K562 (cell line): ENCODE measurements around the gene MYH6. TPM values are rescaled to one million over a fixed set of nuclear protein-coding genes. Genes with fewer than 3 reads are reported as not detected.

Experiments used
- ATAC-seq: fragments of 200-7000 bp; cut with Tn5 transposase; 3 replicates; pipeline ENCODE4 v1.9.1; 2020; ENCODE audit warnings: moderate library complexity
- BruUV-seq: library from RNA; stranded (reverse); fragments of 400-500 nt; replicated peaks from 2 replicates; lab custom pipeline; 2021; lab: Mats Ljungman, UMichigan
- CTCF ChIA-PET: fragments of 300-600 bp; formaldehyde crosslinking; extraction: SDS; loops from one replicate; lab custom pipeline; 2021; ENCODE audit warnings: low intra/inter-chr PET ratio; lab: Yijun Ruan, JAX
- POLR2A ChIA-PET: fragments of 300-600, 350-650 bp; sonication (Branson Sonifier 250); formaldehyde crosslinking; extraction: SDS; loops from one replicate; lab custom pipeline; 2021; ENCODE audit warnings: antibody characterized with exemption, inconsistent platforms; lab: Yijun Ruan, JAX
- DNase-seq, 4 experiments: peaks; one replicate each; pipeline versions ENCODE4 v3.0.0 to v3.0.0-alpha.2; 2011 to 2018; ENCODE audit warnings: low spot score in 3 of 4, mixed read lengths in 3 of 4; ENCODE audit errors: extremely low read depth in 1 of 4
- FAIRE-seq: peaks from 2 replicates; lab custom pipeline; 2011; peaks lifted over from hg19 to GRCh38; lab: Jason Lieb, UNC
- H2AFZ ChIP-seq: 2 replicates; pipeline ENCODE4 v1.6.0; 2011; ENCODE audit warnings: low read depth, low read length, control low read depth, inconsistent platforms
- H3K27ac ChIP-seq: fragments of 200-600 bp; 3 replicates; pipeline ENCODE4 v1.8.0; 2011; ENCODE audit warnings: low read depth, mild to moderate bottlenecking, control low read depth, inconsistent platforms, low read length, moderate library complexity, mixed read lengths; ENCODE audit errors: extremely low read depth
- H3K27me3 ChIP-seq, 2 experiments: fragments of 300-600 bp in 1 of 2; 2 replicates in 1 of 2; 3 replicates in 1 of 2; pipeline versions ENCODE4 v1.6.0 to v1.8.0; 2011; ENCODE audit warnings: inconsistent platforms in 2 of 2, low read length in 2 of 2, mild to moderate bottlenecking in 1 of 2, mixed read lengths in 1 of 2, moderate library complexity in 1 of 2; ENCODE audit not compliant: control insufficient read depth in 2 of 2, insufficient read depth in 2 of 2
- H3K36me3 ChIP-seq: fragments of 300-600 bp; 3 replicates; pipeline ENCODE4 v1.8.0; 2011; ENCODE audit warnings: mild to moderate bottlenecking, low read length, inconsistent platforms; ENCODE audit not compliant: control insufficient read depth, insufficient read depth
- H3K4me1 ChIP-seq, 2 experiments: fragments of 200-600 bp in 1 of 2; replicated peaks in 1 of 2; 2 replicates in 1 of 2; 3 replicates in 1 of 2; pipeline versions ENCODE4 v1.5.1 to v1.8.0; 2011; ENCODE audit warnings: inconsistent platforms in 2 of 2, low read length in 2 of 2, mild to moderate bottlenecking in 1 of 2, mixed read lengths in 1 of 2, moderate library complexity in 1 of 2; ENCODE audit not compliant: control insufficient read depth in 2 of 2, insufficient read depth in 2 of 2
- H3K4me2 ChIP-seq: 2 replicates; pipeline ENCODE4 v1.6.1; 2011; ENCODE audit warnings: low read length, control low read depth, inconsistent platforms, mixed read lengths; ENCODE audit not compliant: insufficient read depth
- H3K4me3 ChIP-seq: fragments of 200-600 bp; sonication (generic), shearing (Covaris generic); 2 replicates; pipeline ENCODE4 v1.5.1; 2016; ENCODE audit warnings: control low read depth, inconsistent platforms
- H3K79me2 ChIP-seq: fragments of 200-600 bp; 3 replicates; pipeline ENCODE4 v1.8.0; 2011; ENCODE audit warnings: low read length, inconsistent platforms; ENCODE audit not compliant: control insufficient read depth, insufficient read depth
- H3K9ac ChIP-seq, 2 experiments: 2 replicates each; pipeline versions ENCODE4 v1.6.0 to v1.6.1; 2011; ENCODE audit warnings: low read depth in 2 of 2, low read length in 2 of 2, control low read depth in 1 of 2, inconsistent platforms in 1 of 2, mild to moderate bottlenecking in 1 of 2, mixed read lengths in 1 of 2; ENCODE audit not compliant: insufficient read depth in 1 of 2
- H3K9me1 ChIP-seq: one replicate; pipeline ENCODE4 v1.6.0; 2011; ENCODE audit warnings: inconsistent platforms, mild to moderate bottlenecking, low read length, moderate library complexity; ENCODE audit not compliant: control insufficient read depth, insufficient read depth
- H3K9me3 ChIP-seq: replicated peaks from 2 replicates; pipeline ENCODE4 v1.5.1; 2011; ENCODE audit warnings: low read depth, low read length, inconsistent platforms; ENCODE audit not compliant: control insufficient read depth, insufficient read depth
- H4K20me1 ChIP-seq: replicated peaks from 2 replicates; pipeline ENCODE4 v1.6.1; 2011; ENCODE audit warnings: low read length, inconsistent platforms, mixed read lengths; ENCODE audit not compliant: control insufficient read depth, insufficient read depth
- CBFA2T3 ChIP-seq: fragments of 450-650 bp; IDR thresholded peaks from 2 replicates; pipeline ENCODE4 v1.6.1; 2017
- ELF2 ChIP-seq: fragments of 250-450 bp; sonication (Bioruptor Pico); IDR thresholded peaks from 2 replicates; pipeline ENCODE4 v1.5.0; 2021; ENCODE audit warnings: mild to moderate bottlenecking
- FOSL1 ChIP-seq: fragments of 200-800 bp; sonication (Bioruptor generic); conservative IDR thresholded peaks from 2 replicates; pipeline ENCODE4 v1.6.1; 2016; ENCODE audit warnings: missing genetic modification characterization, missing compliant biosample characterization
- ILF3 ChIP-seq: fragments of 450-650 bp; IDR thresholded peaks from 2 replicates; pipeline ENCODE4 v1.6.1; 2018; ENCODE audit warnings: antibody characterized with exemption, mild to moderate bottlenecking, moderate library complexity, borderline replicate concordance
- MLLT1 ChIP-seq, 2 experiments: fragments of 450-650 bp; IDR thresholded peaks; 2 replicates each; pipeline ENCODE4 v1.6.1; 2016
- MYC ChIP-seq, 2 experiments: fragments of 250-450 bp in 1 of 2; sonication (Bioruptor Pico) in 1 of 2; IDR thresholded peaks; 2 replicates each; pipeline versions ENCODE4 v1.5.1 to v1.6.1; 2012 to 2021; ENCODE audit warnings: low read depth in 2 of 2, borderline replicate concordance in 1 of 2, improper control_type of control experiment in 1 of 2, low read length in 1 of 2, mild to moderate bottlenecking in 1 of 2, moderate library complexity in 1 of 2
- PATZ1 ChIP-seq: fragments of 250-450 bp; sonication (Bioruptor Pico); IDR thresholded peaks from 2 replicates; pipeline ENCODE4 v1.5.0; 2020; ENCODE audit warnings: mild to moderate bottlenecking, borderline replicate concordance
- TEAD4 ChIP-seq, 2 experiments: sonication (generic) in 1 of 2; formaldehyde crosslinking in 1 of 2; IDR thresholded peaks; 2 replicates each; pipeline versions ENCODE4 v1.6.1 to v1.8.0; 2012 to 2022; ENCODE audit warnings: borderline replicate concordance in 1 of 2, inconsistent platforms in 1 of 2, low read length in 1 of 2, mild to moderate bottlenecking in 1 of 2, missing genetic modification reagents in 1 of 2
- TGIF2 ChIP-seq: sonication (generic); formaldehyde crosslinking; IDR thresholded peaks from 2 replicates; pipeline ENCODE4 v1.8.1; 2022; ENCODE audit warnings: mild to moderate bottlenecking, missing genetic modification reagents, moderate library complexity
- U2AF2 ChIP-seq: fragments of 200-400 bp; formaldehyde crosslinking; optimal IDR thresholded peaks from 2 replicates; pipeline ENCODE3; 2017; ENCODE audit warnings: low read depth, mild to moderate bottlenecking, low read length
- ZNF121 ChIP-seq: sonication (generic); formaldehyde crosslinking; conservative IDR thresholded peaks from 2 replicates; pipeline ENCODE4 v1.8.0; 2022; ENCODE audit warnings: missing genetic modification reagents
- ZNF124 ChIP-seq: sonication (generic); formaldehyde crosslinking; IDR thresholded peaks from 2 replicates; pipeline ENCODE4 v1.8.1; 2022; ENCODE audit warnings: missing genetic modification reagents
- ZNF175 ChIP-seq: fragments of 200-800 bp; sonication (Bioruptor generic); IDR thresholded peaks from 2 replicates; pipeline ENCODE4 v1.6.1; 2016; ENCODE audit warnings: low read depth, mild to moderate bottlenecking, missing genetic modification characterization, missing compliant biosample characterization
- ZNF212 ChIP-seq: fragments of 450-650 bp; formaldehyde crosslinking; IDR thresholded peaks from 2 replicates; pipeline ENCODE4 v1.4.0; 2020; ENCODE audit warnings: mild to moderate bottlenecking
- ZNF280B ChIP-seq: fragments of 250-450 bp; sonication (Bioruptor Pico); IDR thresholded peaks from 2 replicates; pipeline ENCODE4 v1.5.1; 2021; ENCODE audit warnings: mild to moderate bottlenecking
- ZNF316 ChIP-seq: fragments of 450-650 bp; IDR thresholded peaks from 2 replicates; pipeline ENCODE4 v1.6.1; 2016
- ZNF347 ChIP-seq: fragments of 450-650 bp; formaldehyde crosslinking; IDR thresholded peaks from 2 replicates; pipeline ENCODE4 v1.4.0; 2020; ENCODE audit warnings: low read depth, mild to moderate bottlenecking, moderate library complexity
- ZNF57 ChIP-seq: fragments of 450-650 bp; formaldehyde crosslinking; IDR thresholded peaks from 2 replicates; pipeline ENCODE4 v1.4.0; 2020; ENCODE audit warnings: mild to moderate bottlenecking, moderate library complexity
- WGBS: fragments of 100-300 bp; shearing (Covaris generic); methylation state at CpG from one replicate; pipeline ENCODE4 v1.1.6; 2016; ENCODE audit warnings: low coverage, mixed read lengths; ENCODE audit not compliant: insufficient coverage; ENCODE audit errors: missing lambda C conversion rate; 5-methylcytosine and 5-hydroxymethylcytosine counted together
- in situ Hi-C: fragments of 300-500 bp; cut with MboI; formaldehyde crosslinking; loops from 4 replicates; pipeline ENCODE4 v1.15.0; 2018; ENCODE audit warnings: inconsistent platforms, mixed read lengths
- intact Hi-C: fragments of 100-400 bp; cut with micrococcal nuclease; formaldehyde crosslinking; loops from 2 replicates; pipeline ENCODE4 v1.14.2; 2022
- polyA plus RNA-seq, 8 experiments: library from polyadenylated mRNA; depleted of rRNA in 4 of 8; stranded (reverse) in 5 of 8; unstranded in 3 of 8; fragments of >200 nt; fragmentation: Nextera tagmentation in 2 of 8; fragmentation: Illumina TruSeq in 1 of 8; extraction: Ambion mirVana in 2 of 8; extraction: Trizol in 1 of 8; gene quantifications; 2 replicates each; pipeline versions ENCODE4 v1.2.1 to v1.2.3, GENCODE V29; 2011 to 2014; ENCODE audit warnings: inconsistent platforms in 1 of 8, missing spikeins in 1 of 8
- total RNA-seq, 7 experiments: library from RNA; depleted of rRNA in 6 of 7; stranded (reverse); fragments of >200 nt in 6 of 7; fragmentation: Illumina TruSeq in 2 of 7; extraction: Trizol in 2 of 7; gene quantifications; 2 replicates each; pipeline versions ENCODE4 v1.2.1 to v1.2.3, GENCODE V29; 2011 to 2021; ENCODE audit warnings: low replicate concordance in 1 of 7

MYH6 gene
- total and polyA plus RNA-seq, 9 of the 15 experiments (the other 6 are each of a cell fraction or from before 2014, with no cell fraction given): not detected

GRCh38 chr14:23441076-23441475, 33.0 kb upstream of the MYH6 start:
- FAIRE-seq: peak; percentile 29
- H3K4me3 ChIP-seq: no peak overlapping the region
- no peaks in the 10 kb centered on the region for H4K20me1 ChIP-seq
- H3K79me2 ChIP-seq: no peaks in the 10 kb centered on the region
- in situ Hi-C loops (no loop called here), intact Hi-C loops (no loop called here)
- H3K9ac ChIP-seq: no peak overlapping the region
- peaks cover 26 to 44% of the 10 kb centered on the region in 2 experiments; a peak in 4 of 5 replicates for H3K4me1 ChIP-seq
- no peak overlapping the region; the same call in 1 of the 2 replicates for H3K4me2 ChIP-seq
- DNase-seq: peak in 2 of 4 experiments; percentile 27 to 60
- H3K9me1 ChIP-seq: no peaks in the 10 kb centered on the region
- H3K9me3 ChIP-seq: no peaks in the 10 kb centered on the region
- H3K27ac ChIP-seq: peak overlapping the region; percentile 48; the same call in 1 of the 3 replicates
- ChIA-PET CTCF (no interaction called here), POLR2A (no interaction called here)
- H2AFZ ChIP-seq: peak overlapping the region; percentile 81
- no peaks in the 10 kb centered on the region for H3K36me3 ChIP-seq
- no TSS peak for BruUV-seq
- no peaks in the 10 kb centered on the region for H3K27me3 ChIP-seq
- peak; percentile 20; the same call in 1 of the 3 replicates for ATAC-seq
- WGBS: 0% methylated on average over 1 of the region's 1 CpG
- TF ChIP-seq TEAD4 (IDR thresholded peaks at IDR 0.05; ENCODE audit: low read length): peak; percentile 14; the same call in 1 of the 2 replicates
- TF ChIP-seq TEAD4 (CRISPR knock-in tag; IDR thresholded peaks at IDR 0.05; ENCODE audit: borderline replicate concordance): no peak
- TF ChIP-seq MYC (IDR thresholded peaks at IDR 0.05; ENCODE audit: low read depth, low read length): no peak
- TF ChIP-seq MYC (CRISPR knock-in tag; IDR thresholded peaks at IDR 0.05; ENCODE audit: borderline replicate concordance, low read depth): no peak
- no peak for TF ChIP-seq PATZ1 (CRISPR knock-in tag)
- TF ChIP-seq U2AF2: no peak
- 0 out of 2 replicates have a peak, but pooled peaks have one; percentile 51 for TF ChIP-seq ZNF175 (CRISPR knock-in tag)
- TF ChIP-seq ZNF57: no peak
- TF ChIP-seq ZNF280B (CRISPR knock-in tag): no peak
- TF ChIP-seq ZNF316: peak; percentile 15; the same call in 1 of the 2 replicates
- TF ChIP-seq ZNF121: no peak
- TF ChIP-seq ZNF347 (CRISPR knock-in tag): no peak
- peak; percentile 81 for TF ChIP-seq CBFA2T3
- TF ChIP-seq ZNF124 (CRISPR knock-in tag): no peak
- 0 out of 2 replicates have a peak, but pooled peaks have one; percentile 15 for TF ChIP-seq FOSL1 (tag)
- TF ChIP-seq MLLT1 (IDR thresholded peaks at IDR 0.05): no peak
- TF ChIP-seq ILF3: no peak
- TF ChIP-seq TGIF2: no peak
- TF ChIP-seq ELF2 (CRISPR knock-in tag): no peak
- TF ChIP-seq ZNF212 (CRISPR knock-in tag): no peak
